Measurements from ENCODE around the gene ZNF594. TPM values are rescaled to one million over a fixed set of nuclear protein-coding genes. Genes with fewer than 3 reads are reported as not detected.
A peak's percentile ranks its signal among the peaks of the same experiment; 100 is the strongest.

Gene ZNF594
- total and polyA plus RNA-seq, 2 of the 13 experiments (the other 11 are each of a cell fraction or from before 2014, with no cell fraction given) = 2.9 to 9.6 TPM

- TF ChIP-seq ZNF414 (CRISPR knock-in tag; IDR thresholded peaks at IDR 0.05) (peak; percentile 82), HNRNPK (IDR thresholded peaks at IDR 0.05; ENCODE audit: low read depth, low read length, poor library complexity, severe bottlenecking) (no peak), ZNF879 (CRISPR knock-in tag; IDR thresholded peaks at IDR 0.05) (no peak), ZNF432 (CRISPR knock-in tag; IDR thresholded peaks at IDR 0.05; ENCODE audit: borderline replicate concordance) (no peak), HMGA1 (CRISPR knock-in tag; conservative IDR thresholded peaks at IDR 0.05) (no peak), ETS1 (CRISPR knock-in tag; IDR thresholded peaks at IDR 0.05) (no peak), STAG1 (CRISPR knock-in tag; IDR thresholded peaks at IDR 0.05) (no peak), BCL6 (CRISPR knock-in tag; IDR thresholded peaks at IDR 0.05) (0 out of 2 replicates have a peak, but pooled peaks have one; percentile 16), ZNF296 (CRISPR knock-in tag; conservative IDR thresholded peaks at IDR 0.05) (no peak), HCFC1 (IDR thresholded peaks at IDR 0.05; ENCODE audit: low read depth, low read length) (no peak; the same call in 1 of the 2 replicates), BCL3 (CRISPR knock-in tag; IDR thresholded peaks at IDR 0.05) (no peak), POGZ (CRISPR knock-in tag; IDR thresholded peaks at IDR 0.05) (peak; percentile 92), XBP1 (CRISPR knock-in tag; IDR thresholded peaks at IDR 0.05) (no peak), ZNF891 (CRISPR knock-in tag; IDR thresholded peaks at IDR 0.05) (no peak), ZNF660 (CRISPR knock-in tag; IDR thresholded peaks at IDR 0.05; ENCODE audit: borderline replicate concordance, low read depth) (no peak), MTF2 (CRISPR knock-in tag; IDR thresholded peaks at IDR 0.05; ENCODE audit: borderline replicate concordance) (no peak), ATAD3A (CRISPR knock-in tag; IDR thresholded peaks at IDR 0.05) (no peak), MED1 (CRISPR knock-in tag; IDR thresholded peaks at IDR 0.05) (peak; percentile 60), BRD4 (CRISPR knock-in tag; IDR thresholded peaks at IDR 0.05) (no peak), NCOA1 (CRISPR knock-in tag; IDR thresholded peaks at IDR 0.05) (no peak), ZNF569 (CRISPR knock-in tag; IDR thresholded peaks at IDR 0.05; ENCODE audit: borderline replicate concordance) (no peak), NFYB (CRISPR knock-in tag; IDR thresholded peaks at IDR 0.05) (peak; percentile 70), ZNF484 (CRISPR knock-in tag; IDR thresholded peaks at IDR 0.05; ENCODE audit: borderline replicate concordance, low read depth) (no peak), ISX (CRISPR knock-in tag; conservative IDR thresholded peaks at IDR 0.05) (no peak), ESRRA (CRISPR knock-in tag; IDR thresholded peaks at IDR 0.05; ENCODE audit: low read depth) (no peak; the same call in 1 of the 2 replicates), ZNF629 (CRISPR knock-in tag; conservative IDR thresholded peaks at IDR 0.05) (no peak)
- TF ChIP-seq, protein P1, sequence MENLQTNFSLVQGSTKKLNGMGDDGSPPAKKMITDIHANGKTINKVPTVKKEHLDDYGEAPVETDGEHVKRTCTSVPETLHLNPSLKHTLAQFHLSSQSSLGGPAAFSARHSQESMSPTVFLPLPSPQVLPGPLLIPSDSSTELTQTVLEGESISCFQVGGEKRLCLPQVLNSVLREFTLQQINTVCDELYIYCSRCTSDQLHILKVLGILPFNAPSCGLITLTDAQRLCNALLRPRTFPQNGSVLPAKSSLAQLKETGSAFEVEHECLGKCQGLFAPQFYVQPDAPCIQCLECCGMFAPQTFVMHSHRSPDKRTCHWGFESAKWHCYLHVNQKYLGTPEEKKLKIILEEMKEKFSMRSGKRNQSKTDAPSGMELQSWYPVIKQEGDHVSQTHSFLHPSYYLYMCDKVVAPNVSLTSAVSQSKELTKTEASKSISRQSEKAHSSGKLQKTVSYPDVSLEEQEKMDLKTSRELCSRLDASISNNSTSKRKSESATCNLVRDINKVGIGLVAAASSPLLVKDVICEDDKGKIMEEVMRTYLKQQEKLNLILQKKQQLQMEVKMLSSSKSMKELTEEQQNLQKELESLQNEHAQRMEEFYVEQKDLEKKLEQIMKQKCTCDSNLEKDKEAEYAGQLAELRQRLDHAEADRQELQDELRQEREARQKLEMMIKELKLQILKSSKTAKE (CRISPR knock-in tag; IDR thresholded peaks at IDR 0.05; ENCODE audit: borderline replicate concordance) = peak; percentile 23; the same call in 1 of the 2 replicates
Observed at GRCh38 chr17:5191541-5192417, at the start of gene ZNF594 (continued).
